GM19025 (cell line): Measurements from ENCODE around the gene LZIC.
"Not testable (repeated sequence)": the region's sequence is repeated elsewhere in the genome, so short reads cannot be mapped to it uniquely, and the experiment has no call there.

Experiments
- ATAC-seq: cut with Tn5 transposase; IDR thresholded peaks from one replicate; pipeline ENCODE4 v1.9.1; 2021; ENCODE audit warnings: mild to moderate bottlenecking, low read depth, moderate library complexity; ENCODE audit not compliant: unreplicated experiment

Gene LZIC

DNA sequence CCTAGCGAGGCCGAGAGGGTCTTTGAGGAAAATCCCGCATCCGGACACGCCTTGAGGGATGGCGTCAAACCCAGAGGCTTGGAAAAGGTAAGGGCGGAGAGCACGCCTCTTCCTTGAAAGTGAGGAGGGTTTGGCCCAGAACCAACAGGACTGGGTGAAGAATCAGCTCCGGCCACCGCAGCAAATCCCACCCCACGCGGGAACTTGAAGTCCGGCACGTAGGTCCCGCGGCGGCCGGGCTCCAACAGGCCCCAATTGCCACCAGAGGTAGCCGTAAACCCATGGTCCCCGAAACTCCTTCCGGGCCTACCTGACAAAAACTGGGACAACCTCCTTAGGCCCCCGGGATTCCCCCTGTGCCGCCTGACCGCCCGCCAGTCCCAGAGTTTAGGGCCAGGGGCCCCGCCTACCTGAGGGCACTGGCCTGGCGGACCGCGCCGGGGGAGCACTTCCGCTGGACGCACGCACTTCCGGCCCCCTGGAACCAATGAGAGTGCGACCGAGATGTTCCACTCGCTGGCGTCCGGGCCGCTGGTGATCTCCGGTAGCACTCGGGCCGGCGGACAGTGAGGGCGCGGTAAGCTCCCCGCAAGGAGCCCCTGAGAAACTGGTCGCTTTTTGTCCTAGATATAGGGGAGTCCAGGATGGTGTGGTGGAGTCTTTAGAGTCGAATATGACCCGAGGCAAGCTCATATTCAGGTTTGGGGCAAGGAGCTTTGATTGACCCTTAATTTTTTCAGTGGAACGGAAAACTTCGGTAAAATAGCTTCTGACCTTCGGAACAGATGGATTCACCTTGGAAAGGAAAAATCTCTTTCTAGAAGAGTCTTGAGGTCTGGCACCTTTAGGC lies at the start of gene LZIC, which contains the start of gene NMNAT1:
TSS of gene LZIC (minus strand) at position 453 of the 850 bp plus-strand sequence. CDS start 6,772 bp downstream, outside the sequence.
TSS of gene NMNAT1 (plus strand) at position 537 of the 850 bp plus-strand sequence. CDS start 28,599 bp downstream, outside the sequence.
- ATAC-seq, result peak; percentile 92

DNA sequence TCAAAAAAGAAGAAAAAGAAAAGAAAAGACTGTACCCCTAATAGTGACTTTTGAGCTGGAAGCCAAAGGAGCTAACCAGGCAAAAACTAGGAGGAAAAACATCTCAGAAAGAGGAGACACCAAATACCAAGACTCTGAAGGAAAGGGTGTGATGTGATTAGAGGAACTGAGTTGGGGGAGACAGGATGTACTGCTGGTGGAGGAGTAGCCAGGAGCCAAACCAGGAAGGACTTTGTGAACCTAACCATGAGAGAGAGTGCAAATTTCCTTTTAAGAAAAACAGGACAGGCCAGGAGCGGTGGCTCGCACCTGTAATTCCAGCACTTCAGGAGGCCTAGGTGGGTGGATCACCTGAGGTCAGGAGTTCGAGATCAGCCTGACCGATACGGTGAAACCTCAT lies 49.7 kb upstream of the LZIC start:
- no peak for ATAC-seq

DNA sequence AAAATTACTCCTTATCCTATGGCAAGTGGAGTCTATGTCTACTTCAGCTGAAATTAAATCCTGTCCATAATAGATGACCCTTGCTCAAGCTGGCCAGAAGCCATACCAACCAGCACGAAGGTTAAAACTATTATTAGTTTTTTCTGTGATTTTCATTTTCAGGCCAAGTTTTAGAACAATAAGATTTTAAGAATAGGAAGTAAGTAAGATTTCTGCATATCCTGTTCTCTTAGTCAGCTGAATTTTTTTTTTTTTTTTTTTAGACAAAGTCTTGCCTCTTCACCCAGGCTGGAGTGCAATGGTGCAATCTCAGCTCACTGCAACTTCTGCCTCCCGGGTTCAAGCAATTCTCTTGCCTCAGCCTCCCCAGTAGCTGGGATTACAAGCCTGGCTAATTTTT lies 47.8 kb upstream of the LZIC start:
- ATAC-seq, result no peak

GRCh38 chr1:9989773-9990172 lies 46.6 kb upstream of the LZIC start:
- ATAC-seq, result no peak

GRCh38 chr1:9985001-9985400 lies 41.8 kb upstream of the LZIC start:
- no peak for ATAC-seq

GRCh38 chr1:9984253-9984652 lies 41.1 kb upstream of the LZIC start:
- no peak for ATAC-seq

DNA sequence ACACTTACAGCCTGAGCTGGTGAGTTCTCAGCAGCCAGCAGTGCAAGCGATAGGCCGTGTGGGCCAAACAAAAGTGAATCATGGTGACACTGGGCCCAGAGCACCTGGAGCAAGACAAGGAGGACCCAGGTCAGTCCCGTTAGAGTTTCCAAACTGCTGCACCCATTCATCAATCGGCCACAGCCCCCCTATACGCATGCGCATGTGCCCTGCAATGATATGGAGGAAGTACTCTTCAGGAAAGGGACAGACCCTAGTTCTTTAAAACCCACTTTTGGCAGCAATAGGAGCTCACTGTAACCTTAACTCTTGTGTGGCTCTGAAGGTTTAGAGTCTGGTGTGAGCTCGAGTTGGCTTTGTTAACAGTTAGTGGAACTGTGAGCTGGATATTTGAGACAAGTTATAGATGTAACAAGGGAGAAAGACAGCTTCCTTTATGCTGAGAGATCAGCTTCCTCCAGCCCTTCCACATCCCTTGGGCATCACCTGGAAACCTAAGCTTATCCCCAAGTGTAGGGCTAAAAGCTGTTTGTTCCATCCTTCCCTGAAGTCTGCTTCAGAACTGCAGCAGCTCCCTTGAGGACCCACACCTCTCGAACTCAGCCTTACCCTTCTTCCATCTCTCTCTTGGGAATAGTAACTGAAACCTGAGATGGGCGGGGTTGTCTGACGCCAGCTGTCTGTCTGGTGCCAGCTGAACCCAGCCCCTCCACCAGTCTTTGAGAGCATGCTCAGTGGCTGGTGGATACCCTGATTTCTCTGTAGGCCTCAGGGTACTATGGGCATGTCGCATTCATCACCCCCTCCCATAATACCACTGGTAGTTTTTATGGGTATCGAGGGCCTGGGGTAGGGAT lies 17.7 kb upstream of the LZIC start:
- ATAC-seq, result no peak

DNA sequence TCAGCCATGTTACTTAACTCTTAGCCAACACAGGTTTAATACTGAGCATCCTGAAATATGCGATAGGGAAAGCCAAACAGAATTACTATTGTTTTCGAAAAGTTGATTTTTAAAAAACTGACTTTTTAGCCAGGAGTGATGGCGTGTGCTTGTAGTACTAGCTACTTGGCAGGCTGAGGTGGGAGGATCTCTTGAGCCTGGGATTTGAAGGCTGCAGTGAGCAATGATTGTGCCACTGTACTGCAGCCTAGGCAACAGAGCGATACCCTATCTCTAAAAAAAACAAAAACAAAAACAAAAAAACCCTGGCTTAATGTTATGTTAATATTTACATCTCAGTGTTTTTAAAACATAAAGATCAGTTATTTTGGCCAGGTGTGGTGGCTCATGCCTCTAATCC lies 16.8 kb upstream of the LZIC start:
- ATAC-seq, result no peak

DNA sequence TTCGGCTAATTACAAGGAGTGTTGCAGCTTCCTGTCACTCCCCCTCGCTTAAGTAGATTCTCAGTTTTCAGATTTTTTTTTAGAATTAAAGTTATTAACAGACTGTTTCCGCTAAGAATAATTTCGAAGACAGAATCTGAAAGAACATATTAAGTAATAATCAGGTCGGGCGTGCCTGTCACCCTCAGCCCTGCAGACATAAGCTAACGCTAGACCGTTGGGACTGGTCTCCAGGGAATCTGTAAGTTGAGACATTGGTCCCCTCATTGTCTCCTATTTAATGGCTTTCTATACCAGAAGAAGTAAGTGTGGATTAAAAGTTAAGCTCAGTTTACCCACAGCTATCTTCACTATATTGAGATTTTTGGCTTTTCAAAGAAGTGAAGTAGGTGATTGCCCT lies 14.5 kb upstream of the LZIC start:
- ATAC-seq, result no peak

DNA sequence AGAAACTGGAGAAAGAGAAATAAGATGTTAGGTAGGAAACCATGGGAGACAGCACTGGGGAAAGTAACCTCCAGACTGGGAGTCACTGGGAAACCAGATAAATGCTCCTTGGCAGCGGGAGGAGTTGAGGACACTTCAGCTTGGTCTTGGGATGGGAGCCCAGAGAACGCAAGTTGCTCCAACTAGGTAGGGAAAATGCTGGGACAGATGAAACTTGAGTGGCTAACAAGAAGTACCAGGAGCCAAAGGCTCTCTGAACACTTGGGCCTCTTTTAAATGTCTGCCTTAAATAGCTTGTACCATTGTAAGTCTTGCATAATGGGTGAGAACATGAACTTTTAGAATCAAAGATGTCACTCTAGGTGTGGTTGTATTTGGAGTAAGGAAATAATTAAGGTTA lies 3.1 kb upstream of the LZIC start:
- no peak for ATAC-seq

- no peak for ATAC-seq
These were observed 722 bp downstream of the LZIC start for GRCh38 chr1:9942399-9942938.

DNA sequence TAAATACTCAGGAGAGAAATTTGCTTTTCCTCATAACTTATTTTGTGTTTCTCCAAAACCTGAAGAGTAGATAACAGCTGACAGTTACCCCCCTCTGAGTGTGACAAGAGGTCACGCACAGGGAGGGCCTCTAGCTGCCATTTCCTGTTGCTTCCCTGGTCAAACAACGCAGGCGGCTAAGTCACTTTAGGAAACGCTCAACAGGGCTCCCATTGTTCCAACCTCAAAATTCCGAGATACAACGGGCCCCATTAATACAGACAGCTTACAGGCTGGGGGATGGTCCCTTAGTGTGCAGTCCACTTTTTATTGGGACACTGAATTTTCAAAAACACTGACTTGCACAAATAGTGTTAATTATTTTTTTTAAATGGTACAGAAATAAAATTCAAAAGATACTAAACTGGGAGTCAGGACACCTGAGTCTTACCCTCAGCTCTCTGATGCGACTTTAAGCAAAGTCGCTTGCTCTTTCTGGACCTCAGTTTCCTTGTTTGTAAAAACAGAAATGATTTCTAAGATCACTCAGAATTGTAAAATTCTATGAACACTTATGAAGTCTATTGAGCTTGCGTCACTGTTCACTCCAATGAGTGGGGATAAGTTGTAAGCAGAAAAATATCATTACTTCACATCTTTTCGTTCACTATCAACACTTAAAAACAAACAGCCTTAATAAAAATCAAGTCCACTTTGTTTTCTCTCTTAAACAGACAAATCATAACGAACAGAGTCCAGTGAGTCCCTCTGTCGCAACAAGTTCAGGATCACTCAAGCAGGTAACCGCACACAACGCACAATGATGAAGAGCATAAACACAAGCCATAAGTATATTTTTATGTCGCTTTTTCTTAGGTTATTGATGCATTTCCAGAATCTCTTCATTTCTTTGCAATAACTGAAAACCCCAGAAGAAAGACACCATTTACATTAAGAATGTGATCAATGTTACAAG lies 13.5 kb downstream of the LZIC start:
- no peak for ATAC-seq

GRCh38 chr1:9927259-9927658 lies 15.9 kb downstream of the LZIC start:
- ATAC-seq, result no peak

- ATAC-seq, result no peak
These were observed 20.8 kb downstream of the LZIC start for GRCh38 chr1:9922342-9922741.

DNA sequence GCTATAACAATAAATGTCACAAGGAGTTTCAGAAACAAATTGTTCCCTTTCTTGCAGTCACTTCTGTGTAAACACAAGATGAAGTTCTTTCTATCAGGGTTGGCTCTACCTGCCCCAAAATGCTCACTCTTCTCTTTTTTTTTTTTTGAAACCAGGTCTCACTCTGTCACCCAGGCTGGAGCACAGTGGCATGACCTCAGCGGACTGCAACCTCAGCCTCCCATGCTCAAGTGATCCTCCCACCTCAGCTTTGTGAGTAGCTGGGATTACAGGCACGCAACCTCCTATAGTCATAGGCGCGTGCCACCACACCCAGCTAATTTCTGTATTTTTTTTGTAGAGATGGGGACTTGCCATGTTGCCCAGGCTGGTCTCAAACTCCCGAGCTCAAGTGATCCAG lies 22.6 kb downstream of the LZIC start:
- no peak for ATAC-seq

DNA sequence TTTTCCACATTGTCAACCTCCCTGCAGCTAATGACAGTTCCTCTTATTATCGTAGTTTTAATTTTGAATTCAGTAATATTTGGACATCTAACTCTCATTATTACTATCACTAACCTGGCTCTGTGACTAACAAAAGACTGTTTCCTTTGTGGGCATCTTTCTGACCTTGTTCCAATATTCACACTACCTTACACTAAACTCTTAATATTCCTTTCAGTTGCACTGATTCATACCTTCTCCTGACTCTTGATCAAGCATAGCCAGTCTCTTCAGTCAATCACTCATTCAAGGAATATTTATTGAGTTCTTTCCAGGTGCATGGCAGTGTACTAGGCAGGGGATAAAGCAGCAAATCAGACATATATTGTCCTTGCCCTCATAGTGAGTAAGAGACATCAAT lies 25.3 kb downstream of the LZIC start:
- no peak for ATAC-seq

DNA sequence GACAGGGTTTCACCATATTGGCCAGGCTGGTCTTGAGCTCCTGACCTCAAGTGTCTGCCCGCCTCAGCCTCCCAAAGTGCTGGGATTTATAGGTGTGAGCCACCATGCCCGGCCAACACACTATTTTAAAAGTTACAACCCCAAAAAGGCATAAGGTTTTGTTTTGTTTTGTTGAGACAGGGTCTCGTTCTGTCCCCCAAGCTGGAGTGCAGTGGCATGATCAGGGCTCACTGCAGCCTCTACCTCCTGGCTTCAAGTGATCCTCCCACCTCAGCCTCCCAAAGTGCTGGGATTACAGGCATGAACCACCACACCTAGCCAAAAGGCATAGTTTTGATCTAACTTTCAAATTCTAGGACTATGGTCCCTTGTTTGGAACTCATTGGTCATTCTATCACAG lies 25.7 kb downstream of the LZIC start:
- not testable (repeated sequence) for ATAC-seq

DNA sequence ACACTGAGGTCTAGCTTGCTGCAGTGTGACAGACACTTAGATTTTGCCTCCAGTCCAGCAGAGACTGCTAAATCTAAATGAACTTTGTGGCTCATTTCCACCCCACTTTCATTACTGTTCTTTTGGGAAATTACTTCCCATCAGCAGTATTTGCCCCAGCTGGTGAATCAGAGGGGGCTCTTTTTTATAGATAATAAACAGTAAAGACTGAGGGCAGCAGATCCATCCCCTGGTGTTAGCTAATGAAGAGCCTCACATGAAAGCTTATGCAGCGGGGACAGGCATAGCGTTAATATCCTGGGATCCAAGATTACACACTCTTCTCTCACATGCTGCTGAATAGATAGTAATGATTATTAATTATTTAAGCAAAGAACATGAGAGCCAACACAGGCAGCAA lies 26.7 kb downstream of the LZIC start:
- no peak for ATAC-seq

DNA sequence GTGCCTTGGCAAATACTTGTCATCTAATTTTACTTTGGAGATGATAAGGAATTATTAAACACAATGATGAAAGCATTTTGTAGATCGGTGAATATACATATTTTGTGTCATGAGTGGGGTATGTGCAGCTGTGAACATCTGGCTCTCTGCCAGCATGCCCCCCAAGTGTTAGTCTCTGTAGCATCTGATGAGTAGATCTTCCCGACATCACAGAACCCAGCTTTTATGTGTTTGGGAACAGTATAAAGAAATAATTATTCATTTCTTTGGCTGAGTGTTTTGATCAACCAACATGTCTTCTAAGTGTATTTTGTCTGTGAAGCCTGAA lies 28.6 kb downstream of the LZIC start:
- no peak for ATAC-seq

GRCh38 chr1:9912264-9912936 lies 30.8 kb downstream of the LZIC start:
- ATAC-seq, result no peak
